ENCODE results near the gene GAL3ST1. TPM values are rescaled to one million over a fixed set of nuclear protein-coding genes. Genes with fewer than 3 reads are reported as not detected.

GAL3ST1 gene
- total RNA-seq, 1 donor from 2014 or later = 4.3 TPM

DNA sequence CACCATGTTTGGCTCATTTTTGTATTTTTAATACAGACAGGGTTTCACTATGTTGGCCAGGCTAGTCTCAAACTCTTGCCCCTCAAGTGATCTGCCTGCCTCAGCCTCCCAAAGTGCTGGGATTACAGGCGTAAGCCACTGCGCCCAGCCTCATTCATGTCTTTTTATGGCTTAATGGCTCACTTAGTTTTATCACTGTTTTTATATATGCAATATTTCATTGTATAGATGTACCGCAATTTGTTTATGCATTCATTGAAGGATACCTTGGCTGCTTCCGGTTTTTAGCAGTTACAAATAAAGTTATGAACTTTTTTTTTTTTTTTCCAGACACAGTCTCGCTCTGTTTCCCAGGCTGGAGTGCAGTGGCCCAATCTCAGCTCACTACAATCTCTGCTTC, 27.0 kb upstream of the GAL3ST1 start:
- Mint-ChIP-seq H3K9me3 (no peaks in the 10 kb centered on the region), H3K4me1 (peaks cover 22% of the 10 kb centered on the region), H3K4me3 (no peak overlapping the region), H3K27me3 (ENCODE audit: insufficient read depth, low read depth) (peaks cover 7% of the 10 kb centered on the region), H3K27ac (no peak overlapping the region), H3K36me3 (no peaks in the 10 kb centered on the region)
- Histone ChIP-seq H3K36me3 (no peaks in the 10 kb centered on the region), H3F3A (ENCODE audit: low read depth) (peaks cover 9% of the 10 kb centered on the region), H3K4me3 (no peak overlapping the region), H3K4me1 (peaks cover 9% of the 10 kb centered on the region), H2AFZ (replicated peaks) (no peak overlapping the region), H3K4me2 (no peak overlapping the region), H3K9ac (no peak overlapping the region), H4K20me1 (ENCODE audit: low read depth) (no peaks in the 10 kb centered on the region), H3K27ac (no peak overlapping the region), H3K27me3 (no peaks in the 10 kb centered on the region), H3K9me3 (ENCODE audit: low read depth) (no peaks in the 10 kb centered on the region), H3K79me2 (ENCODE audit: low read depth) (no peaks in the 10 kb centered on the region)
- TF ChIP-seq EZH2 (IDR thresholded peaks at IDR 0.05) = no peak
- TF ChIP-seq EZH2phosphoT487 (IDR thresholded peaks at IDR 0.05) = no peak
- no peak for TF ChIP-seq CTCF (IDR thresholded peaks at IDR 0.05)
- DNase-seq (ENCODE audit: low spot score) = no peak

GRCh38 chr22:30600921-30601320, 26.5 kb upstream of the GAL3ST1 start:
- no peak for DNase-seq (ENCODE audit: low spot score)
- Histone ChIP-seq H3F3A (ENCODE audit: low read depth) (peaks cover 4% of the 10 kb centered on the region), H3K9me3 (ENCODE audit: low read depth) (no peaks in the 10 kb centered on the region), H3K27ac (no peak overlapping the region), H3K27me3 (no peaks in the 10 kb centered on the region), H3K36me3 (no peaks in the 10 kb centered on the region), H3K9ac (no peak overlapping the region), H4K20me1 (ENCODE audit: low read depth) (no peaks in the 10 kb centered on the region), H3K79me2 (ENCODE audit: low read depth) (no peaks in the 10 kb centered on the region), H3K4me3 (no peak overlapping the region), H2AFZ (replicated peaks) (no peak overlapping the region), H3K4me2 (no peak overlapping the region), H3K4me1 (peaks cover 6% of the 10 kb centered on the region)
- H3K36me3 Mint-ChIP-seq = no peaks in the 10 kb centered on the region
- no peak for TF ChIP-seq CTCF (IDR thresholded peaks at IDR 0.05)
- no peak for TF ChIP-seq EZH2phosphoT487 (IDR thresholded peaks at IDR 0.05)
- TF ChIP-seq EZH2 (IDR thresholded peaks at IDR 0.05) = no peak
- no peak overlapping the region for H3K4me3 Mint-ChIP-seq
- no peaks in the 10 kb centered on the region for H3K9me3 Mint-ChIP-seq
- H3K27me3 Mint-ChIP-seq (ENCODE audit: insufficient read depth, low read depth) = peaks cover 7% of the 10 kb centered on the region
- no peak overlapping the region for H3K27ac Mint-ChIP-seq
- peaks cover 17% of the 10 kb centered on the region for H3K4me1 Mint-ChIP-seq

DNA sequence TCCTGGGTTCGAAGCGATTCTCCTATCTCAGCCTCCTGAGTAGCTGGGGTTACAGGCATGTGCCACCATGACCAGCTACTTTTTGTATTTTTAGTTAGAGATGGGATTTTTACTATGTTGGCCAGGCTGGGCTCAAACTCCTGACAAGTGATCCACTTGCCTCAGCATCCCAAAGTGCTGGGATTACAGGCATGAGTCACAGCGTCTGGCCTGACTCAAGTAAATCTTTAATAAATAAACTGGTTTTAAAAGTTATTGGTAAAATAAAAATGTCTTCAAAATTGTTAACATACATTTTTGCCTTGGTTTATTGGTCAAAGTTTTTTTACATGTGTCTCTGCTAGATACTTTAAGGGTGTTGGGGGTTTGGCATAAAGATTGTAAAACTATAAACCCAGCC, 24.5 kb upstream of the GAL3ST1 start:
- H3K4me3 Mint-ChIP-seq = no peak overlapping the region
- Histone ChIP-seq H3K9me3 (ENCODE audit: low read depth) (no peaks in the 10 kb centered on the region), H2AFZ (replicated peaks) (no peak overlapping the region), H3K4me3 (no peak overlapping the region), H3F3A (ENCODE audit: low read depth) (no peaks in the 10 kb centered on the region), H4K20me1 (ENCODE audit: low read depth) (no peaks in the 10 kb centered on the region), H3K36me3 (no peaks in the 10 kb centered on the region), H3K9ac (no peak overlapping the region), H3K27me3 (peaks cover 7% of the 10 kb centered on the region), H3K27ac (no peak overlapping the region), H3K4me1 (no peaks in the 10 kb centered on the region), H3K4me2 (no peak overlapping the region), H3K79me2 (ENCODE audit: low read depth) (no peaks in the 10 kb centered on the region)
- H3K9me3 Mint-ChIP-seq = no peaks in the 10 kb centered on the region
- H3K36me3 Mint-ChIP-seq = no peaks in the 10 kb centered on the region
- DNase-seq (ENCODE audit: low spot score) = no peak
- TF ChIP-seq EZH2 (IDR thresholded peaks at IDR 0.05) (no peak), CTCF (IDR thresholded peaks at IDR 0.05) (no peak), EZH2phosphoT487 (IDR thresholded peaks at IDR 0.05) (no peak)
- H3K27ac Mint-ChIP-seq = no peak overlapping the region
- peaks cover 3% of the 10 kb centered on the region for H3K27me3 Mint-ChIP-seq (ENCODE audit: insufficient read depth, low read depth)
- H3K4me1 Mint-ChIP-seq = peaks cover 7% of the 10 kb centered on the region

All from neural progenitor cell (in vitro differentiated cells).